Hematopoietic multipotent progenitor cell treated with erythropoietin and hydrocortisone succinate and interleukin-3 and kit ligand, for 15 days (in vitro differentiated cells): ENCODE data around the gene TANGO2.
"Not testable (repeated sequence)": the region's sequence is repeated elsewhere in the genome, so short reads cannot be mapped to it uniquely, and the experiment has no call there.

Source experiments
- DNase-seq: peaks from one replicate; pipeline ENCODE4 v3.0.0-alpha.2; 2015; ENCODE audit warnings: low spot score

The TANGO2 gene

DNA sequence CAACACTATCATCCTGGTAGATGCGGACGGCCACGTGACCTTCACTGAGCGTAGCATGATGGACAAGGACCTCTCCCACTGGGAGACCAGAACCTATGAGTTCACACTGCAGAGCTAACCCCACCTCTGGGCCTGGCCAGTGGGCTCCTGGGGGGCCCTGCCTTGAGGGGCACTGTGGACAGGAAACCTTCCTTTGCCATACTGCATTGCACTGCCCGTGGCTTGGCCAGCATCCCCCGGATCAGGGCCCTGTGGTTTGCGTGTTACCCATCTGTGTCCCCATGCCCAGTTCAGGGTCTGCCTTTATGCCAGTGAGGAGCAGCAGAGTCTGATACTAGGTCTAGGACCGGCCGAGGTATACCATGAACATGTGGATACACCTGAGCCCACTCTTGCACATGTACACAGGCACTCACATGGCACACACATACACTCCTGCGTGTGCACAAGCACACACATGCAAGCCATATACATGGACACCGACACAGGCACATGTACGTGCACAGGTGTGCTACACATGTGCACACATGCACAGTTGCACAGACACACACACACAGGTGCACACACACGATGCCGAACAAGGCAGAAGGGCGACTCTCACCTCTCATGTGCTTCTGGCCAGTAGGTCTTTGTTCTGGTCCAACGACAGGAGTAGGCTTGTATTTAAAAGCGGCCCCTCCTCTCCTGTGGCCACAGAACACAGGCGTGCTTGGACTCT lies 43.8 kb downstream of the TANGO2 start:
- no peak for DNase-seq

DNA sequence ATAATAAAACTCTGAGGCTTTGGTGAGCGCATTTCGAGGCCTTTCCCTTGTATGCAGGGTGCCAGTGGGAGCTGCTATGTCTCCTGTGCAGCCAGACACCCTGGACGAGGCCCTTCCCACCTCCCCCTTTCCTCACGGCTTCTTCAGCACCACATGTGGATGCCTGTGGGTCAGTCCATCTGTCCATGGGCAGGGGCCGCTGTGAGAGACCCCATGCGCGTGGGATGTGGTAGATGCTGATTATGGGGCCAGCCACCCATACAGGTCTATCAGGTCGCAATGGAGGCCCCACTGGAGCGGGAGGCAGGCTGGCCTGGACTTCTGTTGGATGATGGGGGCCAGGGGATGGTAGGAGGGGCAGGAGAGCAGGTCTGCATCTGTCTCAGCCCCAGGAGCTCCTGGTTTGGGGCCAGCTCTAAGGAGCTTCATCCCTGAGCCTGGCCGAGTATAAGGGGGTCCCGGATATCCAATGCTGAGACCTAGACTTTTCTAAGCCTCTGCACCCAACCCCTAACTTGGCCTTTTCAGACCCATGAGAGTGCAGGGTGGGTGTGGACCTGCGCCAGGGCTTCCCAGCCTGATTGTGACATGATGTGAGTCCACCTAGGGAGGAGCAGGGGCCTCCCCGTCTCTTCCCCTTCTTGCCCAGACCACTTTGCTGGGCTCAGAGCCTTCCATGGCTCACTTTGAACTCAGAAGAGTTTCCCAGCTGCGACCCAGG lies 45.1 kb downstream of the TANGO2 start:
- no peak for DNase-seq

DNA sequence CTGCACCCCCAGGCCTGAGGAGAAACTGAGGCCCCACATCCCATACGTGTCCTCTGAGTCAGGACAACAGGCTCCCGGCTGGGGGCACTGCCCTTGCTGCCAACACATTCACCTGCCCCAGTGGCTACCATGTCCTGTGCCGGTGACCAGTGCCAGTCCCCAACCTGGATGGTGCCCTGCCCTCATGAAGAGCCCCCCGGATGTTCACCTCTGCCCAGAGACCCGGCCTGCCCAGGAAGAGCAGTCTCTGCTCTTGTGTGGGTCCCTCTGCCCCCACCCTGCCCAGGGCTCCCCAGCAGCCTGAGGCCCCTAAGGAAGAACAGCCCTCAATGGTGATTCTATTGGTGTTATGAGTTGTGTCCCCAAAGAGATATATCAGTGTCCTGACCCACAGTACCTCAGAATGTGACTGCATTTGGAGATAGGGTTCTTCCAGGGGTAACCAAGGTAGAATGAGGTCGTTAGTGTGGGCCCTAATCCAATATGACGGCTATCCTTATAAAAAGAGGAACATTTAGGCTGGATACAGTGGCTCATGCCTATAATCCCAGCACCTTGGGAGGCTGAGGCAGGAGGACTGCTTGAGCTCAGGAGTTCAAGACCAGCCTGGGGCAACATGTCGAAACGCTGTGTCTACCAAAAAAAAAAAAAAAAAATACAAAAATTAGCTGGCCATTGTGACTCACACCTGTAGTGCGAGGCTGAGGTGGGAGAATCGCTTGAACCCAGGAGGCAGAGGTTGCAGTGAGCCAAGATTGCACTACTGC lies 45.9 kb downstream of the TANGO2 start:
- DNase-seq, result no peak

DNA sequence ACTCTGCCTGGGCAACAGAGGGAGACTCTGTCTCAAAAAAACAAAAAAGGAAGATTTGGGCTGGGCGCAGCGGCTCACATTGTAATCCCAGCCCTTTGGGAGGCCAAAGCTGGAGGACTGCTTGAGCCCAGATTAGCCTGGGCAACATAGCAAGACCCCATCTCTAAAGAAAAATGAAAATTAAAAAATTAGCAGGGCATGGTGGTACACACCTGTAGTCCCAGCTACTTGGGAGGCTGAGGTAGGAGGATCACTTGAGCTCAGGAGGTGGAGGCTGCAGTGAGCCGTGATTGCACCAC lies 46.4 kb downstream of the TANGO2 start:
- DNase-seq, result not testable (repeated sequence)

DNA sequence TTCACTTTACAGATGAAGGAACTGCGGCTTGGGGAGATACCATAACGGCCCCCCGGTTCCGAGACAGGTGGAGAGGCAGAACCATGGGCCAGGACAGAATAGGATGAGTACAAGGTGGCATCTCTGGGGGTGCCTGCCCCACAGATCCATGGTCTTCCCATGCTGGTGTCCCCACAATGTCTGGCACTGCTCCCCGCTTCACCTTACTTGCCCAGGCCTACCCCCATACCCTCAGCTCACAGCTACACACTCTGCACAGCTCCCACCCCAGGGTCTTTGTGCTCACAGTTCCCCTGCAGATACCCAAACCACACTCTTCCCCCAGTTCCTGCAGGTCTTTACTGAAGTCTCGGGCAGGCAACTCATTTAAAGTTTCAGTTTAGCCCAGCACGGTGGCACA lies 47.7 kb downstream of the TANGO2 start:
- DNase-seq, result no peak

DNA sequence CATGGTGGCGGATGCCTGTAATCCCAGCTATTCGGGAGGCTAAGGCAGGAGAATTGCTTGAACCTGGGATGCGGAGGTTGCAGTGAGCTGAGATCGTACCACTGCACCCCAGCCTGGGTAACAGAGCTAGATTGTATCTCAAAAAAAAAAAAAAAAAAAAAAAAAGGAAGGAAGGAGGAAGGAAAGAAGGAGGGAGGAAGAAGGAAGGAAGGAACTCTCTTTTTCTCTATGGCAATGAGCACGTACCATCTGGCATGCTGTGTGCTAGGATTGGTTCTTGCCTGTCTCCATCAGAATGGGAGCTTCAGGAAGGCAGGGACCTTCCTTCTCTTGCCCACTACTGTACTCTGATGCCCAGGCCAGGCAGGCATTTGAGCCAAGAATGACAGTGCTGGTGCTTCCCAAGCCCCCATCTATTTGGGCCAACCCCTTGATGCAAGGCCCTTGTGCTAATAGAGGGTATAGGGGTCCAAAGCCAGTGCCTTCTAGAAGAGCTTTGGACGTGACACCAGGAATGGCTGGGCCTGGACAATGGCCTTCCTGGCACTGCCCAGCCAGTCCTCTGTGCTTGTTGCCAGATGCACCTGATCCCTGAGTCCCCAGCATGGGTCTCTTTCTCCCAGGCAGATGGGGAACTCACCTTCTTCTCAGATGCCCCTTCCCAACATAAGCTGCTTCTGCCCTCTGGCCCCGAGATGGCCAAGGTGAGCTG lies 48.6 kb downstream of the TANGO2 start:
- no peak for DNase-seq

DNA sequence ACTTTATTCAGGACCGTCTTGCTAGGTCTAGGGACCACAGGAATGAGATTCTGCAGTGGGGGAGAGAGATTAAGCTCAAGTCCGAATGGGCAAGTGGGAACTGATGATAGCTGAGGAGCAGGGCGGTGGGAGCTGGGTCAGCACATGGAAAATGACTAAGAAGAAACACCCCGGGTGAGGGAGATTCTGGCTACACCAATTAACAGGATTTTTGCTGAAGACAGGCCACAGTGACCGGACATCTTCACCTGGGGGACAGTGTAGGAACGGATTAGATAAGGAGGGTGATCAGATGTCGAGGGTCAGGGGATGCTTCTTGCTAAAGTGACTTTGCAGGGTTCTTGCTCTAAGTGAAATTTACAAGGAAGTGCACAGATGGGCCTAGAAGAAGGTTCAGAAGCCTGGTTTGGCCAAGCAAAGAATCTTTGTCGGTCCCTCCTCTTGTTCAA lies 50.6 kb downstream of the TANGO2 start:
- DNase-seq, result no peak

DNA sequence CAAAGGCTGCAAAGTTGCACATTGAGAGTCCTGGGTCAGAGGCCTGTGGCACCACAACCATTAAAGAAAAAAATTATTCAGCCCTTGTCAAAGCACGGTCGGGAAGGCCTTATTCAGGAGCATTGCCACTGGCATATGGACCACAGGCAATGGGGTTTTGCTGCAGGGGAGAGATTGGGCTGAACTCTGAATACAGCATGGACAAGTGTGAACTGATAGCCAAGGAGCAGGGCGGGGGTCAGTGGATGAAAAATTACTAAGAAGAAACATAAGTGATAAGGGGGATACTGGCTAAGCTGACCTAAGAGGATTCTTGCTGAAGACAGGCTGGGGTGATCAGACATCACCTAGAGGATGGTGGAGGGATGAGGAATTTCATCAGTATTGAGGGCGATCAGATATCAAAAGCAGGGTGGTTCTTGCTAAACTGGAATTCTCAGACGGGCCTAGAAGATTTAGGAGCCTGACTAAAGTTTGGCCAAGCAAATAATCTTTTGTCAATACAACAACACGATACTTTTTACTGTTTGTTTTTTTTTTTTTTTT lies 55.8 kb downstream of the TANGO2 start:
- peak; percentile 37 for DNase-seq

DNA sequence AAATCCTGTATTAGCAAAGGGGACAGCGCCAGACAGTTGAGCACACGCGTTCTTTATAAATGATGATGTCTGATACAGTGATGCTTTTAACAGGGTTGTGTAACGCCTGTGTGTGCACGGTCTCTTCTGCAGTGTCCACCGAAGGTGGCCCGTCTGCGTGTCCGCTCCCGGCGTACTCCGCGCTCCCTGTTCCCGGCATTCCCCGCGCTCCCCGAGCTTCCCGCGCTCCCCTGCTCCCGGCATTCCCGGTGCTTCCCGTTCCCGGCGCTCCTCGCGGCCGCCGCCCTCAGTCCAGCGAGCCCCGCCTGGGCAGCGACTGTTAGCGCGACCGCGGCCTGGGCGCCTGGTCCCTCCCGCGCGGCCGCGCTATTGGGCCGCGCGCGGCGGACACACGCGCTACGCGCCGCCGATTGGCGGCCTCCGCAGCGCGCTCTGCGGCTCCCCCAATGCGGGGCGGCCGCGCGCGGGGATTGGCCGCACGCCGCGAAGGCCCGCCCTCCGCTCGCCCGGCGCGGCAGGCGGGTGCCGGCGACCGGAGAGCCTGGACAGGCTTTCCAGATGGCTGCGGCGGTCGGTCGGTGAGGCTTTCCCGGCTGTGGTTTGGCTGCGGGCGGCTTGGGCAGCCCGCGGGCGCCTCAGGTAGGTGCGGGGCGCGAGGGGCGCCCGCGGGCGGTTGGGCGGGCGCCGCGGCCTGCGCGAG lies 59.0 kb downstream of the TANGO2 start, which contains the start of gene DGCR8:
Gene DGCR8, plus strand, starts transcription at position 497 of the 700 bp plus-strand sequence. CDS start 5,723 bp downstream, outside the sequence.
- DNase-seq, result peak; percentile 86

DNA sequence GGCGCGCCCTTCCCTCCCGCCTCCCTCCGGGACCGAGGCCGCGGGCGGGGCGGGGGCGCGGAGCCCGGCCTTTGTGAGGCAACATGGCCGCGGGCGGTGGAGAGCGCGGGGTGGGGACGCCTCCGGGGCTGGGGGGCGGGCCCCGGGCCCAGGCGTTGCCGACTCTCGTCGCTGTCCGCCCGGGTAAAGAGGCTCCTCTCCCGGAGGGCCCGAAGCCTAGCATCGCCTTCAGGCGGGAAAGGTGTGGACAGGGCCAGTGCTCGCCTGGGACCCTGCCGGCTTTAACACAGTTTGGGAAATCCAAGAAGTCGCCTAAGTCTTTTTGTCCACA lies 59.5 kb downstream of the TANGO2 start:
- DNase-seq, result peak; percentile 66

DNA sequence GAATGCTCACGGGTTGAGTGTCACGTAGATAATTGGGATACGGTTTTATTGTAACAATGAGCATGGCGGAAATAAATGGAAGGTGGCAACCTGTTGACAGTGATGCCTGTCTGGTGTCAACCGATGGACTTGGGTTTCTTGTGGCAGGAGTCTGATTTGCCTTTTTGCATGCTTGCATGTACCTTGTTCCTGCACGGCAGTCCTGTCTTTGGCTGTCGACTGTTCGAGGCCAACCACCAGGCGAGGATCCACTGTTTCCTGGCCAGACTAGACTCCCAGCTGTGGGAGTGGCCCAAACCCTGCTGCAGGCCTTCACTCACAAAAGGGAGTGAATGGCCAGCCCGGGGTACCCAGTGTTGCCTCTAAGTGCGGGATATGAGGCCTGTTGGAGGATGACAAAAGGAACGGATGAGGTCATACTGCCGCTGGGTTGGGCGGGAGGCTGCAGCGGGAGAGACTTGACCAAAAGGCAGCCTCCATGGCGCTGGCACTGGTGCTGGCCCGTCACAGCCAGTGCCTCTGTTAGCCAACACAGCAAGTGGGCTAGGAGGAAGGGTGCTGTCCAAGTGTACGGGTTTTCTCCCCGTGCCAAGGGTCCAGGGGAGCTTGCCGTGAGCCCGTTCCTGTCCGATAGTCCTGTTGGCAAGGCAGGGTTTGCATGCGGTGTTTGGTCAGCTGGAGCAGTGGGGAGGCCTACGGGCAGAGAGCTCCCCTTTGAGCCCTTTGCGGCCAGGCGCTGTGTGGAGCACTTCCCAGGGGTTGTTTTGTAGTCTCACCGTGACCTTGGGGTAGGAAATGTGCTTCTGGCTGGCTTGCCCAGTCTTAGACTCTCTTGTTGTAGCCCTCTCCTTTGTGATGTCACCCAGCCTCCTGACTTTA lies 60.1 kb downstream of the TANGO2 start:
- no peak for DNase-seq

DNA sequence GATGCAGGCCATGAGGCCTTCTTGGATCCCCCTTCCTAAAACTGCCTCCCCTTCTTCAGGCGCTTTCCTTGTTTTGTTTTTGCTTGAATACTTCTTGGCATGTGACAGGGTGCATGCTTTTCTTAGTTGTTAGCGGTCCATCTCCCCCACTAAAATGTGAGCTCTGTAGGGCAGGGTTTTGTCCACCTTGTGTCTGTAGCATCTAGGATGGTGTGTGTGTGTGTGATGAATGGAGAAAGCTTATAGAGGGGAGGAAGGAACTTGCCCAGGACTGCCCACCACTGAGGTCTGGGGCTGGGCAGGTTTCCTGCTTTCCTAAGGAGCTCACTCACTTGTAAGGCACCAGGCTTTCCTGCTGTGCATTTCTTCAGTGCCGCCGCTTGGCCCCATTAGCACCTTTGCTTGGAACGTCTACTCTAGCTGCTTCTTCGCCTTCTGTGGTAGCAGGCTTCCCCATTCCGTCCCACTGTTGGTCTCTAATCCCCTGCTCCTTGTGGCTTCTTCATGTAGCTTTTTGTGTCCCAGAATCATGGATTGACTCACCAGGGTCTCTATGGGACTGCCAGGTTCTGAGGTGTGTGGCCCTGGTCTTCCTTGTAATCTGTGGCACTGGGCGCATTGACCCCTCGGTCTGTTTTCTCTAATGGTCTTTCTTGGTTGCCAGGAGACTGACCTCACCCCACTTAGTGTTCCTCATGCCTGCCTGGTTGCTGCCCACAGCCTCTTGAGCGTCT lies 62.4 kb downstream of the TANGO2 start:
- DNase-seq, result no peak

DNA sequence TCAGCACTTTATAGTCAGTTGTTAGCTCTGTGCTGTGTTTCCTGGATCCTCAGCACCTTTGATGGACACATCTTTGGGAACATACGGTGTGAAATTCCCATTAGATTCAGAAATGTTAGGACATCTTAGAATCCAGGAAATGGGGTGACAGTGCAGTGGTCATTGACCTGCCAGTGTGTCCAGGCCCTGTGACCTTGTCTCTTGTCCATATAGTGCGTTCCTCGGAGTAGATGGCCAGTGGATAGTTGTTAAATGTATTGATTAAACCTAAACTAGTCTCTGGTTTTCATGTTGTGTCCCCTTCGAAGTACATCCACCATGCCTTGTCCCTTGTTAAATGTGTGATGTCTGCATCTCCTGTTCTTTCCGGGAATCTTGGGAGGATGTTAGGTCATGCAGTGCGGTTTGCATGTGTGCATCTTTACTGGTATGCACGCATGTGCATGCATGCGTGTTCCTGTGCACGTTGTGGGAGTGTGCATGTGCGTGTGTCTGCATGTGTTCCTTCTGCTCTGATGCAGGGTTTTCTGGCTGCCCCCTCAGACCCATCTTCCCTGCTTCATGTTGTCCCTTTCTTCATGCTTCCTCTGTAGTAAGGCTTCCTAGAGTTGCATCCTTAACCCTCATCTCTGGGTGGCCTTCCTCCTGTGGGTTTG lies 63.1 kb downstream of the TANGO2 start:
- no peak for DNase-seq

DNA sequence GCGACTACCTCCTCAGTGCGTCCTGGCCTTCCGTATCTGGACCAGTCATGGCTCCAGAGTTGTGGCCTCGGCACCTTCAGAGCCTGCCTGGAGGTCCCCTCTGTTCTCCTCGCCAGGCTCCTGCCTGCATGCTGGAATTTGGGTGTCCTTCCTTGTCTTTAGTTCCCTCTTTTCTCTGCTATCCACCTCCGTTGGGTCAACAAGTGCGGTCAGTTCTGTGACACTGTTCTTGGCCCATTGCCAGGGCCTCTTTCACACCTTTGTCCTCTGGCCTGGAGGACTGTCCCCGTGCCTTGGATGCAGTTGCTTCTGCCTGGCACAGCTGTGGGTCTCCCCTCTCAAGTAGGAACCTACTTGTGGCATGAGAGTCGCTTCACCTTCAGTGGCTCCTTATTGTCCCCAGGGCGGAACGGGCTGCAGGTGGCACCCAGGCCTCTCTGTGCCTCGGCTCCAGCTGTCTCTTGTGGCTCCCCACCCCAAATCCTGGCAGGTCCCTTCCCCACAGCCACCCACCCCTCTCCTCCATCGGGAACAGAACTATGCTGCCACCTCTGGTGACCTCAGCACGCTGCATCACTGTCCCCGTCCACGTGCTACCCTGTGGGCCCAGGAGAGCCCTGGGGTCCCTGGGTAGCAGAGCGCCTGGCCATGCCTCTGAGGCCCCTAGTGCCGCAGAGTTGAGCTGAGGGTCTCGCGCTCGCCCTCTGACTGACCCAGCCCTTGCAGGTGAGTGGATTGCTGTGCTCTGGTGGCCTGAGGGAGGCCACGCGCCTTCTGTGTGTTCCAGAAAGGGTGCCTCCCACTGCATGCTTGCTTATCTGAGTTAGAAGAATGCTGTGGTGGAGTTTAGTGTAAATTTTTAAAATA lies 63.9 kb downstream of the TANGO2 start:
- DNase-seq, result no peak

DNA sequence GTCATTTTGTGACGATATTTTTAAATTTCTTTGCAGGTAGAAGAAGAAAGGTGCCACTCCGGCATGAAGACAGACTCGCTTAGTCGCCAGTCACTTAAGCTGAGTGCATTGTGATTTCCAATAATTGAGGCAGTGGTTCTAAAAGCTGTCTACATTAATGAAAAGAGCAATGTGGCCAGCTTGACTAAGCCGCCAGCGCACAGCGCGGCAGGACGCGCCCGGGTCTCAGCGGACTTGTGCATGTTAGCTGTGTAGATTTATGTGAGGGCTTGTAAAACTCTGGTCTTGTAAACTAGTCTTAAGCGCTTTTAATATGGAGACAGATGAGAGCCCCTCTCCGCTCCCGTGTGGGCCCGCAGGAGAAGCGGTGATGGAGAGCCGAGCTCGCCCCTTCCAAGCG lies 64.7 kb downstream of the TANGO2 start:
- no peak for DNase-seq

DNA sequence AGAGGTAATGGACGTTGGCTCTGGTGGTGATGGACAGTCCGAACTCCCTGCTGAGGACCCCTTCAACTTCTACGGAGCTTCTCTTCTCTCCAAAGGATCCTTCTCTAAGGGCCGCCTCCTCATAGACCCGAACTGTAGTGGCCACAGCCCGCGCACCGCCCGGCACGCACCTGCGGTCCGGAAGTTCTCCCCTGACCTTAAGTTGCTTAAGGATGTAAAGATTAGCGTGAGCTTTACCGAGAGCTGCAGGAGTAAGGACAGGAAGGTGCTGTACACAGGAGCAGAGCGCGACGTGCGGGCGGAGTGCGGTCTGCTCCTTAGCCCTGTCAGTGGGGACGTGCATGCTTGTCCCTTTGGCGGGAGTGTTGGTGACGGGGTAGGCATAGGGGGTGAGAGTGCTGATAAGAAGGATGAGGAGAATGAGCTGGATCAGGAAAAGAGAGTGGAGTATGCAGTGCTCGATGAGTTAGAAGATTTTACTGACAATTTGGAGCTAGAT lies 65.2 kb downstream of the TANGO2 start:
- DNase-seq, result no peak

DNA sequence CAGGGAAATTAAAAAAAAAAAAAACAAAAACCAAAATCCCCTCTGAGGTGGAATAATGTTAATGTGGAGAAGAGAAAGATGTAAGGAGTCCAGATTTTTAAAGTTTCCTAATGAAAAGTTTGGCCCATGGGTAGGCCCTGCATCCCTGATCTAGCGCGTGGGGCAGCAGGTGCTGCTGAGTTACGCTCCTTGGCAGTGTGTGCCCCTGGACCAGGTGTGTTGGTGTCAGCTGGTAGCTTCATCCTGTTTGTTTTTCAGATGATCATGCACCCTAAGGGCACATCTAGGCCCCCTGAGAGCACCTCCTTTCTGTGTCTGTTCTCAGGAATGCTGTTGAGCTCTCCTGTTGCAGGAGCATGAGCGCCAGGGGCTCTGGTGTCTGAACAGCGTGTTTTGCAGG lies 65.9 kb downstream of the TANGO2 start:
- DNase-seq, result no peak
